IPS DF 19.7 (cell line): Measurements from ENCODE around the gene PHF12.

ENCODE experiments used
- DNase-seq: peaks from one replicate; pipeline ENCODE4 v3.0.0-alpha.2; 2013; ENCODE audit warnings: low read depth, low spot score

Gene PHF12

GRCh38 chr17:28951428-28951990, at the start of gene PHF12:
Gene PHF12 (minus strand): TSS chr17:28951518. CDS start chr17:28950960, 558 bp downstream.
- peak; percentile 100 for DNase-seq

DNA sequence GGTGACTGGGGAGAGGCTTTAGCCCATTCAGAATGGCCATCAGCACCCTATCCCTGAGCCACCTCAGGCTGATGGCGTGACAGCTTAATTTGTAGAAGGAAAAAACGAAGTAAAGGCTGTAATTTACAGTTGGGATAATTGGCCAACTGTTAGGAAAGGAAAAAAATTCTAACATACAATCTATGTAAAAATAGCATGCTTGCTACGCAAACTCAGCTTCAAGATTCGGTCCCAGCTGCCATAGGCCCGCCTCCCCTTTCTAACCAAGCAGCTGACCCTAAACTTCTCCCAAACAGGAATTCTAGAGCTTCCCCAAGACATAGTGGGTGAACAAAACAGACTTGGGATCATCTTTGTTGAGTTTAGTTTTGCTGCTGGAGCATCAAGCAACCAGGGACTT, 49.7 kb upstream of the PHF12 start:
- no peak for DNase-seq

GRCh38 chr17:28999206-28999605, 47.9 kb upstream of the PHF12 start:
- no peak for DNase-seq

DNA sequence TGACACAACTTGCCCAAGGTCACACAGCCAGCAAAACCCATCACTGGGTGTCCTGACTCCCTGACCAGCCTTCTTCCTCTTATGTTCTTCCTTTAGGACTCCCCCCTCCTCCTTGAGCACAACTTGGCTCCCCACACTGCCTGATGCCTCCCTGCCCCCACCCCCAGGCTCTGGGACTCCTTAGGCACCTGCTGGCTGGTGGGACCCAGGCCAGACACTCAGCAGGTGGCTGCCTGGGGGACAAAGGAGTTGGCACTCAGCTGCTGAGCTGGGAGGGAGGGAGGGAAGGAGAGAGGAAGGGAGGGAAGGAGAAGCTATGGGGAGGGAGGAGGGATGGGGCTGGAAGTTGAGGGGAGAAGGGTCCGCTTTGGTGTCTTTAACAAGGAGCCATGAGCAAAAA, 46.5 kb upstream of the PHF12 start:
- DNase-seq, result no peak

GRCh38 chr17:28996554-28997096, 45.3 kb upstream of the PHF12 start:
- DNase-seq, result no peak

GRCh38 chr17:28993645-28994426, 42.5 kb upstream of the PHF12 start:
- no peak for DNase-seq

DNA sequence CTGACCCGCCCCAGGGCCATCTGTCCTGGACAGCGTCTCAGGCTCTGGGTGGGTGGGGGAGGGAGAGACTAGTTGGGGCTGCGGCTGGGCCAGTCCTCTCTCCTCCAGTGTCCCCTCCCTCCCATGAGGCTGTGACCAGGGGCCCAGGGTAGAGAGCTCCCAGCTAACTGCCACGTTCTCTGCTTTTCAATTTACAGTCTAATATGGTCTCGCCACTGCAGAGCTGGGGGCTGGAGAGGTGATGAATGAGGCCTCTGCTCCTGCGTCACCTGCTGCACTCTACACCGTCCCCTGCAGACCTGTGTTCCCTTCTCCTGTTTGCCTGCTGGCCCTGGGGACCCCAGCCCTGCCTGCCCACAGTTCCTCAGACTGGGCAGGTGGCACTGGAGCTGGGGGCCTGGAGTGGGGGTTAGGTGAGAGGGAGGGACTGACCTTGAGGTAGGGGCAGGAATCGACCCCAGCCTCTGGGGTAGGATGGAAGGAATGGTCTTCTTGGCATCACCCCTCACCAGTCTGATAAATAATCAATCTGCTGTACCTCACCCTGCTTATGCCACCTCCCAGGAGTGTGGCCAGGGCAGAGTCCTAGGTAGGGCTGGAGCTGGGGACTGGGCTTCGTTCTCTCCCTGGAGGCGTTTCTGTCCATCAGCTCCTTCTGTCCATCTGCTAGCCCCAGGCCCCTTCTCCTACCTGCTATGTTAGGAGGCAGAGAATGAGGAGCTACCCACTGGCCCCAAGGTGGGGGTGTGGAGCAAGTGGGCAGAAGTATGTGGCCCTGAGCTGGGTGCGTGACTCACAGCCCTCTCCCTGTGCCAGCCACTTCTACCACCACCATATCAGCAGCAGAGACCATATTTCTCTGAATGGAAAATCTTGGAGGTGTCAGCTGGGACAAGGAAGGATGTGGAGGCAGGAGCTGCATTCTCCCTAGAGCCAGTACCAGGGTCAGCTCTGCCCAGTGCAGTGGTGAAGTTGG, 41.6 kb upstream of the PHF12 start:
- DNase-seq, result no peak

DNA sequence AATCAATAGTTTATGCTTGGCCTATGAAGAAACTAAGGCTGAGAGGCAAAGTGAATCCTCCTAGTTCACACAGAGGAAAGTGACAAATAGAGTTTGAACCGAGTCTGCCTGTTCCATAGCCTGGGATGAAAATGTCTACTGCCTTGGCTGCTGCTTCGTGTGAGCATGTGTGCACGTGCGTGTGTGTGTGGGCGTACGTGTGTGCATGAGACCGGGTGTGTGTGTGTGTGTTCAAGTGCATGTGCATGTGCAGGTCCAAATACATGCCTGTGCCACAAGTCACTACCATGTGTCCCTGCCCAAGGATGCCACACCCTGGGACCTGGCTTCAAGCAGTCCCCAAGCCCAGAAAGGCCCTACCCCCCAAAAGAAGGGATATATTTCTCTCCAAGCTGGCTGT, 40.9 kb upstream of the PHF12 start:
- DNase-seq, result no peak

DNA sequence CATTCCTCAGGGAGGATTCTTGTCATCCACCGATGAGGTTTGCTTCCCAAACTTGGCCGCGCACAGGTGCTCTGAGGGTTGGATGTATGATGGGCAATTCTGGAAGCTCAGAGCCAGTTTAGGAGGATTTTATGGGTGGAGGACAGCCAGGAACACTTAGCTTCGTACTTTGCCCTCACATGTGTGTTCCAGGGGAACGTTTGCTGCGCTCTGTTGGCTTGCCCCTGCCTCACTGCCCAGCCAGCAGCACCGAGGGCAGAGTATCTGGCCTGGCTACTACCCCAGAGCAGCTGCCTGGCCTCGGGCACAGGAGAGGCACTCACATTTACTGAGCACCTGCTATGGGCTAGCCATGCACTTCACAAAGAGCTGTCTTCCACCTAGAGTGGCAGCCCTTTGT, 40.5 kb upstream of the PHF12 start:
- no peak for DNase-seq

- DNase-seq, result no peak
Measured at GRCh38 chr17:28989028-28989427, 37.7 kb upstream of the PHF12 start.

GRCh38 chr17:28988475-28988874, 37.2 kb upstream of the PHF12 start:
- DNase-seq, result no peak

DNA sequence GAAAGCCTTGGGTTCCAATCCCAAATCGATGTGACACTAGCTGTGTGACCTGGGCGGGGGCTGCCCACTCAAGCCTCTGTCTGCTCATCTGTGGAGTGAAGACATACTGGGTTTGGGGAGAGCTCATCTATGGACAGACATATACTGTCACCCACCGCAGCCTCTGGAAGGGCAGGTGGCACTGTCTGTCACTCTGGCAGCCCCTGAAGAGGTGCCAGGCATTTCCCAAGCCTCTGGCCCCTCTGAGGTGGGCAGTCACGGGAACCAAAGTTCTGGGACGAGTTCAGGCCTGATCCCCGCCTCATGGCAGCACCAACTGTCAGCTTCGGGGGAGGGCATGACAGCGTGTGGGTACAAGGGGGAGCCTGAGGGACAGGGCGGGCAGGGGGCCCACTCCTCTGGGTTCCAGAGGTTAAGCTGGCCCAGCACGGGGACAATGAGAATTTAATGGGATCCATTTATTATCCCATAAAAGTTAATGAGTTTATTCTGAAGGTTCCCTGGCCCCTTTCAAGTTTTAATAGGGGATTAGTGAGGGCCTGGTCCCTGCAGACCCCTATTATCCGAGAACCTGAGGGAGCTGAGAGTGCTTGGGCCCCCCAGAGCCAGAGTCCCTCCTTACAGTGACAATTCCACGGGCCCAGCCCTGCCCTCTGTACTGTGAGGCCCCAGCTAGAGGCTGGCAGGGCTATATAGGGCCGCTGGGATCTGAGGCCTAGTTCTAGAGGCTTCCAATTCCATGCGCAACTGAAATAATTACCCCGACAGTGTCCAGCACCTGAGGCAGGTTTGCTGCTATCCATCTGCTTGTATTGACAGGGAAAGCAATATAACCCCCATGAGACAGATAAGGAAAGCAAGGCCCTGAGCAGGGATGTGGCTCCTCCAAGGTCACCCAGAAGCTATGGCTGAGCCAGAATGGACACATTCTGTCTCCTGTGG, 35.7 kb upstream of the PHF12 start:
- DNase-seq, result no peak

- DNase-seq, result no peak
Measured at GRCh38 chr17:28985950-28986713, 34.8 kb upstream of the PHF12 start.

GRCh38 chr17:28983286-28984230, 32.2 kb upstream of the PHF12 start:
- no peak for DNase-seq

- DNase-seq, result no peak
Measured at GRCh38 chr17:28982131-28982793, 30.9 kb upstream of the PHF12 start.

- DNase-seq, result no peak
Measured at GRCh38 chr17:28978356-28978964, 27.1 kb upstream of the PHF12 start.

- DNase-seq, result no peak
Measured at GRCh38 chr17:28977659-28978355, 26.5 kb upstream of the PHF12 start.
